ENCODE results near the gene TSEN34. TPM values are rescaled to one million over a fixed set of nuclear protein-coding genes. Genes with fewer than 3 reads are reported as not detected.

The TSEN34 gene
- polyA plus RNA-seq, 4 donors, result 32.7 to 57.8 (median 44.8) TPM

GRCh38 chr19:54149021-54149812 lies 41.9 kb upstream of the TSEN34 start:
- FAIRE-seq, result no peak
- peaks cover 40 to 98% (median 53%) of the 10 kb centered on the region in 3 donors for H3K36me3 ChIP-seq (ENCODE audit: control insufficient read depth in 3 of 3, insufficient read depth in 2 of 3, low read depth in 1 of 3, low read length in 3 of 3)

DNA sequence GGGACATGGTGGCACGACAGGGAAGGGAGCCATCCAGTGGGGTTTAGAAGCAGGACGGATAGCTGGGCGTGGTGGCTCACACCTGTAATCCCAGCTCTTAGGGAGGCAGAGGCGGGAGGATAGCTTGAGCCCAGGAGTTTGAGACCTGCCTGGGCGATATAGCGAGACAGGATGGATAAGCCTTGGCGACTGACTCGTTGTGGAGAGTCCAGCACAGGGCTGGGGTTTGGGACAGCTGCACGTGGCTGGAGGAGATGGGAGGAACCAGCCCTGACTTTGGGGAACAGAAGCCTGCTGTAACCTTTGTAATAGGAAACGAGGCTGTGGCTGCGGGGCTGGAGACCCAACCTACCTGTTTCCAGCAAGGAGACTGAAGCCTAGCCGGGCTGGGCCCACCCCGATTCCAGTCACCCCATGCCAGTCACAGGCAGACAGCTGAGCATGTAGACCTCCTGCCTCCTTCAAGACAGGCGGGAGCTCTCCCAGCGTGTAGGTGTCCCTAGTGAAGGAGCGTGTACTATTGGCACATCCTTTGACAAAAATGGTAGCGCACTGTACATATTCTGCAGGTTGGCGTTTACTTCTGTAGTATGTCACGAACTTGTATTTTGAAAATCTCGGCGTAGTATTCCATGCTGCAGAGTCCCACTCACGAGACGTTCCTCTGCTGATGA lies 39.6 kb upstream of the TSEN34 start:
- WGBS, 3 donors, result 84 to 88% (median 86%) methylated on average over 23 of the region's 23 CpGs
- Histone ChIP-seq H3K9me3 (ENCODE audit: control insufficient read depth in 2 of 2, insufficient read depth in 1 of 2, low read depth in 1 of 2, low read length in 1 of 2) (no peaks in the 10 kb centered on the region), H3K27me3 (ENCODE audit: control insufficient read depth in 3 of 3, insufficient read depth in 3 of 3, low read length in 3 of 3) (no peaks in the 10 kb centered on the region), H3K4me1 (ENCODE audit: control insufficient read depth in 3 of 3, insufficient read depth in 2 of 3, low read depth in 1 of 3, low read length in 2 of 3) (no peaks in the 10 kb centered on the region), H3K4me3 (ENCODE audit: low read depth in 1 of 3, low read length in 3 of 3) (no peak overlapping the region), H3K36me3 (ENCODE audit: control insufficient read depth in 3 of 3, insufficient read depth in 2 of 3, low read depth in 1 of 3, low read length in 3 of 3) (peaks cover 45 to 93% (median 49%) of the 10 kb centered on the region in 3 donors), H3K27ac (ENCODE audit: low read depth in 1 of 3, low read length in 2 of 3) (no peak overlapping the region)
- DNase-seq (no peak), FAIRE-seq (no peak)

More at GRCh38 chr19:54149021-54149812, 41.9 kb upstream of the TSEN34 start:
- H3K27me3 ChIP-seq (ENCODE audit: control insufficient read depth in 3 of 3, insufficient read depth in 3 of 3, low read length in 3 of 3), result no peaks in the 10 kb centered on the region
- no peak overlapping the region for H3K4me3 ChIP-seq (ENCODE audit: low read depth in 1 of 3, low read length in 3 of 3)
- no peak overlapping the region for H3K27ac ChIP-seq (ENCODE audit: low read depth in 1 of 3, low read length in 2 of 3)
- no peak for DNase-seq
- no peaks in the 10 kb centered on the region for H3K4me1 ChIP-seq (ENCODE audit: control insufficient read depth in 3 of 3, insufficient read depth in 2 of 3, low read depth in 1 of 3, low read length in 2 of 3)
- H3K9me3 ChIP-seq (ENCODE audit: control insufficient read depth in 2 of 2, insufficient read depth in 1 of 2, low read depth in 1 of 2, low read length in 1 of 2), result no peaks in the 10 kb centered on the region
- 83 to 84% (median 84%) methylated on average over 12 of the region's 12 CpGs for WGBS, 3 donors

GRCh38 chr19:54152267-54152666 lies 38.8 kb upstream of the TSEN34 start:
- WGBS, 3 donors, result 90 to 93% (median 92%) methylated on average over 11 to 12 of the region's 12 CpGs
- Histone ChIP-seq H3K36me3 (ENCODE audit: control insufficient read depth in 3 of 3, insufficient read depth in 2 of 3, low read depth in 1 of 3, low read length in 3 of 3) (peaks cover 44 to 93% (median 46%) of the 10 kb centered on the region in 3 donors), H3K4me1 (ENCODE audit: control insufficient read depth in 3 of 3, insufficient read depth in 2 of 3, low read depth in 1 of 3, low read length in 2 of 3) (no peaks in the 10 kb centered on the region), H3K9me3 (ENCODE audit: control insufficient read depth in 2 of 2, insufficient read depth in 1 of 2, low read depth in 1 of 2, low read length in 1 of 2) (no peaks in the 10 kb centered on the region), H3K4me3 (ENCODE audit: low read depth in 1 of 3, low read length in 3 of 3) (no peak overlapping the region), H3K27me3 (ENCODE audit: control insufficient read depth in 3 of 3, insufficient read depth in 3 of 3, low read length in 3 of 3) (no peaks in the 10 kb centered on the region), H3K27ac (ENCODE audit: low read depth in 1 of 3, low read length in 2 of 3) (no peak overlapping the region)
- DNase-seq, result no peak
- FAIRE-seq, result no peak

DNA sequence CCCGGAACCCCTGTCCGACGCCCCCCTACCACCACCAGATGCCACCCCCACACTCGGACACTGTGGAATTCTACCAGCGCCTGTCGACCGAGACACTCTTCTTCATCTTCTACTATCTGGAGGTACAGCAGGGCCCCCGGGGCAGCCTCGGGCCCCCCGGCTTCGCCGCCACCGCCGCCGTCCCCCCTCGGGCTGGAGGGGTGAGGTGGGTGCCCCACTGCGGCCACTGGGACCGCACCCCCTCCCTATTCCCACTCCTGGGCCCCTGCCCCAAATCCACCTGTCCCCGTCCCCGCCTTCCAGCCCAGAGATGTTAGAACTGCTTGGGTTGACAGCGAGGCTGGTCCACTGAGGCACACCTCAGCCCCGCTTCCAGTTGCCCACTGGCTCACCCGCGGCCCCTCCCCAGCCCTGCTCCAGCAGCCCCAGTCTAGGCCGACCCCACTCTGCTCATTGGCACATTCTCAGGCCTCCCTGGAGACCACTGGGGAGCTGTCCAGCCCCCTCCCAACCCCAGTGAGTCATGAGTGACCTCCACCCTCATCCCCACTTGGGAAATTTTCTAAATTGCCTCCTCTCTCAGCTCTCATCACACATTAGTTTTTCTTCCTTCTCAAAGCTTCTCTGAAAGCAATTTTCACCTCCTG lies 38.1 kb upstream of the TSEN34 start:
- no peak overlapping the region for H3K4me3 ChIP-seq (ENCODE audit: low read depth in 1 of 3, low read length in 3 of 3)
- H3K4me1 ChIP-seq (ENCODE audit: control insufficient read depth in 3 of 3, insufficient read depth in 2 of 3, low read depth in 1 of 3, low read length in 2 of 3), result no peaks in the 10 kb centered on the region
- H3K27ac ChIP-seq (ENCODE audit: low read depth in 1 of 3, low read length in 2 of 3), result no peak overlapping the region
- peaks cover 39 to 94% (median 45%) of the 10 kb centered on the region in 3 donors for H3K36me3 ChIP-seq (ENCODE audit: control insufficient read depth in 3 of 3, insufficient read depth in 2 of 3, low read depth in 1 of 3, low read length in 3 of 3)
- no peaks in the 10 kb centered on the region for H3K27me3 ChIP-seq (ENCODE audit: control insufficient read depth in 3 of 3, insufficient read depth in 3 of 3, low read length in 3 of 3)
- no peaks in the 10 kb centered on the region for H3K9me3 ChIP-seq (ENCODE audit: control insufficient read depth in 2 of 2, insufficient read depth in 1 of 2, low read depth in 1 of 2, low read length in 1 of 2)
- FAIRE-seq, result no peak
- DNase-seq, result no peak
- WGBS, 3 donors, result 90 to 99% (median 95%) methylated on average over 25 of the region's 25 CpGs

DNA sequence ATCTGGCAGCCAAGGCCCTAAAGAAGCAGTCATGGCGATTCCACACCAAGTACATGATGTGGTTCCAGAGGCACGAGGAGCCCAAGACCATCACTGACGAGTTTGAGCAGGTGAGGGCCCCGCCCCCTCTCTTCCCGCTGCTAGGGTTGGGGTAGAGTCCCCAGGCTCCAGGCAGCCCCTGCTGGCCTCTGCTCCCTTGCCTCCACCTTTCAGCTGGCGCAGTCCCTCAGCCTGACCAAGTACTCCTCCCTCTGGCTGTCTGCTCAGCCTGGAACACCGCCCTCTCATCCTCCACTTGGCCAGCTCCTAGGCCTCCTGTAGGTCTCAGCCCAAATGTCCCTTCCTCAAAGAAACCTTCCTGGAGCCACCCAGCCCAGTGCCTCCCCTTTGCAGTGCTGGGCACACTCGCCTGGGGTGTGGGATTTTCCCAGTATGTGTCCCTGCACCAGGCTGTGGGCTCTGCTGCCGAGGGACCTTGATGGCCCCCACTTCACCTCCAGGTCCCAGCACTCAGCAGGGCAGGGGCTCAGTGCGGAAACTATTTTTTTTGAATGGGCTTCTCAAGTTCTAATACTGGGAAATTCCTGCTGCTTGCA lies 37.3 kb upstream of the TSEN34 start:
- Histone ChIP-seq H3K36me3 (ENCODE audit: control insufficient read depth in 3 of 3, insufficient read depth in 2 of 3, low read depth in 1 of 3, low read length in 3 of 3) (peaks cover 31 to 92% (median 37%) of the 10 kb centered on the region in 3 donors), H3K4me3 (ENCODE audit: low read depth in 1 of 3, low read length in 3 of 3) (no peak overlapping the region), H3K27me3 (ENCODE audit: control insufficient read depth in 3 of 3, insufficient read depth in 3 of 3, low read length in 3 of 3) (no peaks in the 10 kb centered on the region), H3K9me3 (ENCODE audit: control insufficient read depth in 2 of 2, insufficient read depth in 1 of 2, low read depth in 1 of 2, low read length in 1 of 2) (no peaks in the 10 kb centered on the region), H3K4me1 (ENCODE audit: control insufficient read depth in 3 of 3, insufficient read depth in 2 of 3, low read depth in 1 of 3, low read length in 2 of 3) (peaks cover 5 to 7% (median 6%) of the 10 kb centered on the region in 3 donors), H3K27ac (ENCODE audit: low read depth in 1 of 3, low read length in 2 of 3) (no peak overlapping the region)
- FAIRE-seq, result no peak
- 86 to 89% (median 88%) methylated on average over 10 of the region's 10 CpGs for WGBS, 3 donors
- no peak for DNase-seq

DNA sequence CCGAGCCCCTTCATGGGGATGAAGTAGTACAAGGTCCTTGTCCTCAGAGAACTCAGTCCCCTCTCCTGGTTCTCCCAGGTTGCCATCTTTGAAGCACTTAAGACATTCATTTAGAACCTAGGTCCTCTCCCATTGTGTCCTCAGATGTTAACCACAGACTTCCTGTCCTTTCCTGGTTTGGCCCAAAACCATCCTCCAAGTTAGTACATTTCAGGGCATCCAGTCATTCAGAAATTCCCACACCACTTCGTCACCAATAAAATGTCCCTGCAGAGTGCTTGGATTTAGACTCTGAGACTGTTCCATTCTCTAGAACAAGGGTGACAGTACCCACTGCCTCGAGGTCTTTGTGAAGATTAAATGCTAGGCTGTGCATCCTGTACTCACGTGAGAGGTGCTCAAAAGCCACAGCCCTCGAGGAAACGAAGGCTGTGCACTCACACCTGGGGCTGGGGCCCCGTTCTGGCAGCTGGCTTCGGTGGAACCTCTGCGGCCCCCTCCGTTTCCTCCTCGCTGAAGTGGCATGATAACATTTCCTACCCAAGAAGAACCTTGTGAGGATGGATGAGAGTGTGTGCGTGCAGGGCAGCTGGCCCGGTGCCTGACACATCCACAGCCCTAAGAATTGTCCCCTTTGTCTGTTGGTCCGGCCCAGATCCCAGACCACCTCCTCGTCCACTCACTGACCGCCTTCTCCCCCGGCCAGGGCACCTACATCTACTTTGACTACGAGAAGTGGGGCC lies 36.3 kb upstream of the TSEN34 start:
- H3K36me3 ChIP-seq (ENCODE audit: control insufficient read depth in 3 of 3, insufficient read depth in 2 of 3, low read depth in 1 of 3, low read length in 3 of 3), result peaks cover 30 to 83% (median 32%) of the 10 kb centered on the region in 3 donors
- FAIRE-seq (no peak), DNase-seq (no peak)
- H3K4me1 ChIP-seq (ENCODE audit: control insufficient read depth in 3 of 3, insufficient read depth in 2 of 3, low read depth in 1 of 3, low read length in 2 of 3), result peaks cover 5 to 11% (median 6%) of the 10 kb centered on the region in 3 donors
- no peak overlapping the region for H3K4me3 ChIP-seq (ENCODE audit: low read depth in 1 of 3, low read length in 3 of 3)
- H3K9me3 ChIP-seq (ENCODE audit: control insufficient read depth in 2 of 2, insufficient read depth in 1 of 2, low read depth in 1 of 2, low read length in 1 of 2), result no peaks in the 10 kb centered on the region
- no peaks in the 10 kb centered on the region for H3K27me3 ChIP-seq (ENCODE audit: control insufficient read depth in 3 of 3, insufficient read depth in 3 of 3, low read length in 3 of 3)
- WGBS, 3 donors, result 60 to 74% (median 64%) methylated on average over 18 of the region's 18 CpGs
- H3K27ac ChIP-seq (ENCODE audit: low read depth in 1 of 3, low read length in 2 of 3), result no peak overlapping the region

DNA sequence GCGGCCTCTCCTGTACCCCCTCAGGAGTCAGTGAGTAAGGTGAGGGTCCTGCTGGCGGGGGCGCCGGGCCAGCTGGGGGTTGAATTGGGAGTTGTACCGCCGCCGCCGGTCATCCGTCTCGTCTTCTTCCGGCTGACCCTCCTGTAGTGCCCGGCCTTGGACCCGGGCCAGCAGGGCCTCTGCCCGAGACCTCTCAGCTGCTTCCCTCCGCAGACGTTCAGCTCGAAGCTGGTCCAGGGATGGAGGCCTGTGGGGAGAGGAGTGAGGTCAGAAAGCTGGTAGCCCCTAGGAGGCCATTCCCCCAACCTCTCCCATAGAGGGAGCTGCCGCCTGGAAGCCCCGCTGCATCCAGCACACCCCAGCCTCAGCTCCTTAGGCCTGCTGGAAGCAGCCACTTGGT lies 35.4 kb upstream of the TSEN34 start:
- no peaks in the 10 kb centered on the region for H3K27me3 ChIP-seq (ENCODE audit: control insufficient read depth in 3 of 3, insufficient read depth in 3 of 3, low read length in 3 of 3)
- FAIRE-seq (no peak), DNase-seq (no peak)
- H3K27ac ChIP-seq (ENCODE audit: low read depth in 1 of 3, low read length in 2 of 3), result no peak overlapping the region
- H3K4me1 ChIP-seq (ENCODE audit: control insufficient read depth in 3 of 3, insufficient read depth in 2 of 3, low read depth in 1 of 3, low read length in 2 of 3), result peaks cover 5 to 18% (median 7%) of the 10 kb centered on the region in 3 donors
- no peak overlapping the region for H3K4me3 ChIP-seq (ENCODE audit: low read depth in 1 of 3, low read length in 3 of 3)
- 78 to 89% (median 82%) methylated on average over 19 of the region's 19 CpGs for WGBS, 3 donors
- no peaks in the 10 kb centered on the region for H3K9me3 ChIP-seq (ENCODE audit: control insufficient read depth in 2 of 2, insufficient read depth in 1 of 2, low read depth in 1 of 2, low read length in 1 of 2)
- peaks cover 25 to 74% (median 29%) of the 10 kb centered on the region in 3 donors for H3K36me3 ChIP-seq (ENCODE audit: control insufficient read depth in 3 of 3, insufficient read depth in 2 of 3, low read depth in 1 of 3, low read length in 3 of 3)

All from small intestine (tissue), 7 donors.